Small intestine (tissue), 7 donors: ENCODE results near the gene TBL1XR1. TPM values are rescaled to one million over a fixed set of nuclear protein-coding genes. Genes with fewer than 3 reads are reported as not detected.

Experiments used
- DNase-seq, 2 donors: peaks; one replicate each; pipeline versions ENCODE4 v3.0.0 to v3.0.0-alpha.2; 2013
- FAIRE-seq: peaks from 2 replicates; lab custom pipeline; 2012; peaks lifted over from hg19 to GRCh38; lab: Jason Lieb, UNC
- H3K27ac ChIP-seq, 3 donors: one replicate each; pipeline ENCODE4 v1.5.1; 2013; ENCODE audit warnings: low read length in 2 of 3, mild to moderate bottlenecking in 2 of 3, control low read depth in 1 of 3, inconsistent platforms in 1 of 3, low read depth in 1 of 3, moderate library complexity in 1 of 3
- H3K27me3 ChIP-seq, 3 donors: one replicate each; pipeline ENCODE4 v1.6.1; 2013; ENCODE audit warnings: low read length in 3 of 3, inconsistent platforms in 1 of 3; ENCODE audit not compliant: control insufficient read depth in 3 of 3, insufficient read depth in 3 of 3
- H3K36me3 ChIP-seq, 3 donors: one replicate each; pipeline ENCODE4 v1.6.1; 2013; ENCODE audit warnings: low read length in 3 of 3, inconsistent platforms in 1 of 3, low read depth in 1 of 3, mild to moderate bottlenecking in 1 of 3, moderate library complexity in 1 of 3; ENCODE audit not compliant: control insufficient read depth in 3 of 3, insufficient read depth in 2 of 3
- H3K4me1 ChIP-seq, 3 donors: one replicate each; pipeline ENCODE4 v1.6.1; 2013; ENCODE audit warnings: low read length in 2 of 3, inconsistent platforms in 1 of 3, low read depth in 1 of 3, mild to moderate bottlenecking in 1 of 3, moderate library complexity in 1 of 3; ENCODE audit not compliant: control insufficient read depth in 3 of 3, insufficient read depth in 2 of 3
- H3K4me3 ChIP-seq, 3 donors: one replicate each; pipeline ENCODE4 v1.5.1; 2013; ENCODE audit warnings: low read length in 3 of 3, control low read depth in 1 of 3, inconsistent platforms in 1 of 3, low read depth in 1 of 3, mild to moderate bottlenecking in 1 of 3, moderate library complexity in 1 of 3
- H3K9me3 ChIP-seq, 2 donors: one replicate each; pipeline ENCODE4 v1.6.1; 2013; ENCODE audit warnings: low read depth in 1 of 2, low read length in 1 of 2; ENCODE audit not compliant: control insufficient read depth in 2 of 2, insufficient read depth in 1 of 2
- WGBS, 3 donors: extraction: QIAGEN DNeasy Blood & Tissue Kit; methylation state at CpG; one replicate each; pipeline ENCODE4 v1.1.7; 2013; 5-methylcytosine and 5-hydroxymethylcytosine counted together
- polyA plus RNA-seq, 4 donors: library from polyadenylated mRNA; stranded (reverse) in 3 of 4; unstranded in 1 of 4; fragments of 200-250 nt in 3 of 4; fragments of 120-200 nt in 1 of 4; gene quantifications; one replicate each; pipeline versions ENCODE4 v1.2.1 to v1.2.3, GENCODE V29; 2013
- donor health status: healthy with polysubstance abuse.
- donor health status: control.
- donor health status: control.
- donor health status: Bipolar disorder and iron deficiency.
- donor health status: healthy.

The TBL1XR1 gene
- polyA plus RNA-seq, 4 donors, result 13.8 to 74.8 (median 27.7) TPM

DNA sequence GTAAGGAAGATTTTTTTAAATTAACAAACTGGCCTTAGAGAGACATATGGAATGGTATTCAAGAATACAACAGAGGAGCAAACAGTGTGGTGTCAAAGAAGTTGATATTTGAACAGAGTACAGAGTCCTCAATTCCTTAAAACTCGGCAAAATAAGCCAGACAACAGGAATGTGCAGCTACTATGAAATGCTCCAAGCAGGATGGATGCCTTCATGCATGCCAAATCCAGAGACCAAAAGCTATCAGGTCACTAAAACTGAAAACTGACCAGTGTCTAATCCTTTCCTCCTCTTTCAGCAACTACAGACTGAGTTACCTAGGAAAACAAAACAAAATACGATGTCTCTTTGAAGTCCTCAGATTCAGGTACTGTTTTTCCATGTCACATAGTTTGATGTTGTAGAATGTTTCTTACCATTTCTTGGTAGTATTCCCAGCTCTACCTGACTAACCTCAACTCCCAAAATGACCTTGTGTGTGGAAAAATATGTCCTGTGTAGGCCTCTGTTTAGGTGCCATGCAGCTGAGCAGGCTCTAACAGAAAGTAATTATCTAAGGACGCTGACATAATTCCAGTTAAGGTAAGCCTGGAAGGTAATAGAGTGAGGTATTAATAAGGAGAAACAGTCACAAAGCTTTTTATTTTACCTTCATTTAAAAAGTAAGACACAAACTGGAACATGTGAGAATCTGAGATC is 46.9 kb downstream of the TBL1XR1 start:
- DNase-seq (peak; percentile 34 to 40), FAIRE-seq (no peak)
- H3K4me3 ChIP-seq, result no peak overlapping the region
- H3K27ac ChIP-seq, result peak overlapping the region in 2 of 3 donors; percentile 20 to 41
- H3K36me3 ChIP-seq, result peaks cover 0 to 6% (median 0%) of the 10 kb centered on the region in 3 donors
- H3K4me1 ChIP-seq, result peaks cover 3 to 19% (median 14%) of the 10 kb centered on the region in 3 donors
- WGBS, 3 donors, result 16 to 44% (median 27%) methylated on average over 3 of the region's 3 CpGs
- no peaks in the 10 kb centered on the region for H3K27me3 ChIP-seq
- no peaks in the 10 kb centered on the region for H3K9me3 ChIP-seq

DNA sequence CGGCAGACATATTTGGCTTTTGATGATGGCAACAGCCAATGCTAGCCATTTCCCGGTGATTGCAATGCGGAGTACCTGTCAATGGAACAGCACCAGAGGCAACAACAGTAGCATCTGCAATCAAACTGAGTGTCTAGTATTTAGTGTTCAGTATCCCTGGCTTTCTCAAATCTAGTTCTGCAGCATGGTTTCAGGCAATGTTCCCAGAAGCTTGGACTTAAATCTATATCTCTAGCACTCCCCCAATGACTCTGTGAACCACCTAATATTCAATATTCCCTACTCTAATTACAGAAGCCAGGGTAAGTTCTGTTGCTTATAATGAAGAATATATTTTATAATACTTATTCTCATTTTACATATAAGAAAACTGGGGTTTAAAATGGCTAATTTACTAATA is 48.2 kb downstream of the TBL1XR1 start:
- FAIRE-seq, result no peak
- H3K4me1 ChIP-seq, result peaks cover 3 to 20% (median 19%) of the 10 kb centered on the region in 3 donors
- no peak overlapping the region for H3K4me3 ChIP-seq
- no peaks in the 10 kb centered on the region for H3K27me3 ChIP-seq
- H3K36me3 ChIP-seq, result peaks cover 0 to 6% (median 0%) of the 10 kb centered on the region in 3 donors
- DNase-seq, result no peak
- WGBS, 3 donors, result 96 to 97% (median 96%) methylated on average over 3 of the region's 3 CpGs
- H3K27ac ChIP-seq, result no peak overlapping the region
- H3K9me3 ChIP-seq, result peaks cover 0 to 3% of the 10 kb centered on the region in 2 donors

- FAIRE-seq (no peak), DNase-seq (no peak)
- peaks cover 0 to 3% of the 10 kb centered on the region in 2 donors for H3K9me3 ChIP-seq
- no peak overlapping the region for H3K4me3 ChIP-seq
- peaks cover 4 to 20% (median 19%) of the 10 kb centered on the region in 3 donors for H3K4me1 ChIP-seq
- H3K36me3 ChIP-seq, result peaks cover 0 to 6% (median 0%) of the 10 kb centered on the region in 3 donors
- no peaks in the 10 kb centered on the region for H3K27me3 ChIP-seq
- no peak overlapping the region for H3K27ac ChIP-seq
- WGBS, 3 donors, result 90 to 96% (median 93%) methylated on average over 1 of the region's 1 CpG
Measured at GRCh38 chr3:177147790-177148189, 49.5 kb downstream of the TBL1XR1 start.

DNA sequence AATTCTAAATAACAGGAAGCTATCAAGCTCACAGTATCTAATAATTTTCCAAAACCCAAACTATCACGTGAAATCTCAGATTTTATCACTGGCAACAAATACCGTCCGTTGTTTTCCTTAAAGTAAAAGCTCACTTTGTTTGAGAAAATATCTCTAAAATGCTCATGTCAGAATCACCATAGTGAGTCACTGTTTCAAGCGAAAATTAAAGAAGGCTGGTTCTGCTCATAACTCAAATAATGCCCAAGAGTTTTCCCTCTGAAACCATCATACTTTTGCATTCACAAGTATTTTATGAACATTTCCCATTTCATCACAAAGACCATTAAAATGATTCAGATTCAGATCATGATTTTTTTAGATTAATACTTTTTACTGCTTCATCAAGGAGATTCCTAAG is 50.6 kb downstream of the TBL1XR1 start:
- Histone ChIP-seq H3K4me3 (no peak overlapping the region), H3K27ac (no peak overlapping the region), H3K9me3 (peaks cover 0 to 3% of the 10 kb centered on the region in 2 donors), H3K27me3 (no peaks in the 10 kb centered on the region), H3K36me3 (peaks cover 0 to 7% (median 0%) of the 10 kb centered on the region in 3 donors), H3K4me1 (peaks cover 8 to 25% (median 22%) of the 10 kb centered on the region in 3 donors)
- 54 to 81% (median 61%) methylated on average over 4 of the region's 4 CpGs for WGBS, 3 donors
- DNase-seq (no peak), FAIRE-seq (no peak)

DNA sequence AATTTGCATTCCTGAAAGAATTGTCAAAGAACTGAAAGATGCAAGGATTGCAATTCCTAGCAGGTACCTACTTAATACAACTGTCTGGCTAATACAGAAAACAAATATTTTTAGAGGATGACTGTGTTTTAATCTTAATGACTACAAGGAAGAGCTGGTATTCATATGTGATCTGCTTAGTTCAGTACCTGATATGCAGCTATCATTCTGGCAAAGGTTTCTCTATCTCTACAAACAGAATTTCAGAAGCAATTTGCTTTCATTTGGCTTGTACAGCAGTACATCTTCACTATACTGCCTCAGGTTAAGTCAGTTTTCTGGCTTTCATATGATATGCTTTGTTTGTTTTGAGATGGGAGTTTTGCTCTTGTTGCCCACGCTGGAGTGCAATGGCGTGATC is 51.3 kb downstream of the TBL1XR1 start:
- DNase-seq (no peak), FAIRE-seq (no peak)
- H3K27ac ChIP-seq, result no peak overlapping the region
- no peaks in the 10 kb centered on the region for H3K27me3 ChIP-seq
- H3K4me3 ChIP-seq, result no peak overlapping the region
- peaks cover 0 to 3% of the 10 kb centered on the region in 2 donors for H3K9me3 ChIP-seq
- peaks cover 0 to 7% (median 0%) of the 10 kb centered on the region in 3 donors for H3K36me3 ChIP-seq
- WGBS, 3 donors, result 75 to 90% (median 75%) methylated on average over 2 of the region's 2 CpGs
- H3K4me1 ChIP-seq, result peaks cover 8 to 23% (median 17%) of the 10 kb centered on the region in 3 donors

DNA sequence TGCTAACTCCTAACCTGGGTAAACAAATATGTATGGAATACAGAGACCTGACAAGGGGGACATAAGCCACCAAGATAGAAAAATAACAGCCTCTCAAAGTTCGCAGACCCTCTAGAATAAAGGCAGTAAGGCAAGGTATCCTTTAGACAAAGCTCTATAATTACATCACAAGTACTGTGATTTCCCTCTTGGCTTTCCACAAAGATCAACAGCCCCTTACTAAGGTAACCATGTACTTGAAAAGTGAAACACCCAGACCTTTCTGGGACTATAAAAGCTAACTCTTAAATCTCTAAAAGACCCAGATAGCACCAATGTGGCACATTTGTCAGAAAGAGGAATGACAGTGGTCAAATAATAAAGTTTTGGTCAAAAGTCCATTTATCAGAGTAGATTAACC is 51.9 kb downstream of the TBL1XR1 start:
- no peaks in the 10 kb centered on the region for H3K27me3 ChIP-seq
- DNase-seq (no peak), FAIRE-seq (no peak)
- H3K4me3 ChIP-seq, result no peak overlapping the region
- H3K9me3 ChIP-seq, result peaks cover 0 to 3% of the 10 kb centered on the region in 2 donors
- H3K27ac ChIP-seq, result no peak overlapping the region
- WGBS, 3 donors, result 78 to 86% (median 83%) methylated on average over 1 of the region's 1 CpG
- peaks cover 8 to 22% (median 14%) of the 10 kb centered on the region in 3 donors for H3K4me1 ChIP-seq
- peaks cover 0 to 7% (median 0%) of the 10 kb centered on the region in 3 donors for H3K36me3 ChIP-seq

DNA sequence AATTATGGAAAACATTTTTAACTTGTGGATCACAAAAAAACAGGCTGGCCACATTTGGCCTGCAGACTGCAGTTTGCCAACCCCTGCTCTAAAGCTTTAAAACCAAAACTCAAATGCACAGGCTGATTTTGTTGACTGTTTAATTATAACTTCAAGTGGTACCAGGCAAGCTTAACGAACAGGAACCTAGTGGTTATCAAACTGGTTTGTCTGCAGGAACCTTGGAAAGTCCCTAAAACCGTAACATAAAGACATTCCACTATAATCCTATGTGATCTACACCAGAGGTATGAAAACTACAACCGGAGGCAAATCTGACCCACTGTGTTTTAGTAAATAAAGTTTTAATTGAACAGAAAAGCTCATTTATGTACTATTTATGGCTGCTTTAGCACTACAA is 52.4 kb downstream of the TBL1XR1 start:
- Histone ChIP-seq H3K4me1 (peaks cover 8 to 18% (median 10%) of the 10 kb centered on the region in 3 donors), H3K36me3 (peaks cover 0 to 10% (median 0%) of the 10 kb centered on the region in 3 donors), H3K27me3 (no peaks in the 10 kb centered on the region), H3K9me3 (peaks cover 0 to 3% of the 10 kb centered on the region in 2 donors), H3K4me3 (no peak overlapping the region), H3K27ac (no peak overlapping the region)
- 31 to 35% (median 35%) methylated on average over 3 of the region's 3 CpGs for WGBS, 3 donors
- DNase-seq, result no peak
- FAIRE-seq, result no peak

GRCh38 chr3:177141899-177142646 is 55.2 kb downstream of the TBL1XR1 start:
- no peak for DNase-seq
- H3K4me3 ChIP-seq, result no peak overlapping the region
- peaks cover 0 to 3% of the 10 kb centered on the region in 2 donors for H3K9me3 ChIP-seq
- H3K4me1 ChIP-seq, result peaks cover 7 to 13% (median 8%) of the 10 kb centered on the region in 3 donors
- H3K36me3 ChIP-seq, result peaks cover 0 to 15% (median 0%) of the 10 kb centered on the region in 3 donors
- peak overlapping the region in 1 of 3 donors; percentile 1 for H3K27ac ChIP-seq
- 53 to 63% (median 57%) methylated on average over 6 of the region's 6 CpGs for WGBS, 3 donors
- no peak for FAIRE-seq
- no peaks in the 10 kb centered on the region for H3K27me3 ChIP-seq
